ENCODE measurements around the gene CDK5R2. TPM values are rescaled to one million over a fixed set of nuclear protein-coding genes. Genes with fewer than 3 reads are reported as not detected.

CDK5R2 gene
- total RNA-seq, 1 donor from 2014 or later = 0.75 TPM

Small RNA genes lying within 50 kb of the gene (microRNA-seq; reads per million reads assigned to microRNA genes)
- 196 reads per million, percentile 71 among the genes with 10 or more reads in this experiment for gene MIR375

Other genes with a start within 250 kb of the CDK5R2 start
- 27.4 and 33.8 TPM in 2 replicates for gene TTLL4, start 248.8 kb upstream of the CDK5R2 start, total RNA-seq
- 3.9 and 4.3 TPM in 2 replicates for gene CYP27A1, start 177.5 kb upstream of the CDK5R2 start, total RNA-seq
- not detected in 2 replicates for gene PRKAG3, start 127.9 kb upstream of the CDK5R2 start, total RNA-seq
- gene WNT6, start 99.9 kb upstream of the CDK5R2 start, total RNA-seq = 1.3 and 2.6 TPM in 2 replicates
- 0.91 and 2.5 TPM in 2 replicates for gene WNT10A, start 78.8 kb upstream of the CDK5R2 start, total RNA-seq
- not detected in 2 replicates for gene FEV, start 25.5 kb downstream of the CDK5R2 start, total RNA-seq
- gene CRYBA2, start 33.8 kb downstream of the CDK5R2 start, total RNA-seq = not detected in 2 replicates
- 0.22 and 0.27 TPM in 2 replicates for gene CFAP65, start 81.8 kb downstream of the CDK5R2 start, total RNA-seq
- gene IHH, start 101.3 kb downstream of the CDK5R2 start, total RNA-seq = not detected in 2 replicates
- 10.8 and 11.4 TPM in 2 replicates for gene NHEJ1, start 201.1 kb downstream of the CDK5R2 start, total RNA-seq
- 1.2 and 1.5 TPM in 2 replicates for gene SLC23A3, start 210.4 kb downstream of the CDK5R2 start, total RNA-seq
- gene CNPPD1, start 217.3 kb downstream of the CDK5R2 start, total RNA-seq = 26.6 and 28.1 TPM in 2 replicates
- gene RETREG2, start 218.6 kb downstream of the CDK5R2 start, total RNA-seq = 54.8 and 55.2 TPM in 2 replicates
- 20.7 and 24.0 TPM in 2 replicates for gene ZFAND2B, start 247.1 kb downstream of the CDK5R2 start, total RNA-seq